Measurements from ENCODE around the gene UMAD1. TPM values are rescaled to one million over a fixed set of nuclear protein-coding genes. Genes with fewer than 3 reads are reported as not detected.

The UMAD1 gene
- total and polyA plus RNA-seq, 2 of the 13 experiments (the other 11 are each of a cell fraction or from before 2014, with no cell fraction given): 16.8 to 17.6 TPM

- TF ChIP-seq FOXP4 (CRISPR knock-in tag; IDR thresholded peaks at IDR 0.05) (no peak), TAF15 (IDR thresholded peaks at IDR 0.05; ENCODE audit: low read depth, low read length, poor library complexity, severe bottlenecking) (no peak), ARID5B (CRISPR knock-in tag; IDR thresholded peaks at IDR 0.05) (peak; percentile 35; the same call in 1 of the 2 replicates), ZXDC (CRISPR knock-in tag; IDR thresholded peaks at IDR 0.05) (no peak), MAFF (IDR thresholded peaks at IDR 0.05; ENCODE audit: low read depth, low read length) (peak; percentile 58), ZNF343 (CRISPR knock-in tag; IDR thresholded peaks at IDR 0.05) (no peak), KDM2A (CRISPR knock-in tag; IDR thresholded peaks at IDR 0.05; ENCODE audit: borderline replicate concordance, low read depth) (no peak), ZEB1 (IDR thresholded peaks at IDR 0.05; ENCODE audit: insufficient replicate concordance, low read depth) (no peak), IRF9 (CRISPR knock-in tag; IDR thresholded peaks at IDR 0.05; ENCODE audit: borderline replicate concordance) (no peak), ZNF207 (IDR thresholded peaks at IDR 0.05; ENCODE audit: borderline replicate concordance) (no peak), BCL6 (CRISPR knock-in tag; IDR thresholded peaks at IDR 0.05) (peak; percentile 71), NR2F2 (IDR thresholded peaks at IDR 0.05; ENCODE audit: borderline replicate concordance, low read depth) (peak; percentile 54; the same call in 1 of the 2 replicates), EED (CRISPR knock-in tag; IDR thresholded peaks at IDR 0.05) (no peak), THRA (CRISPR knock-in tag; IDR thresholded peaks at IDR 0.05; ENCODE audit: borderline replicate concordance) (no peak), HOXA9 (CRISPR knock-in tag; IDR thresholded peaks at IDR 0.05; ENCODE audit: borderline replicate concordance) (no peak), MEF2D (CRISPR knock-in tag; IDR thresholded peaks at IDR 0.05) (peak; percentile 42; the same call in 1 of the 2 replicates), CREBL2 (CRISPR knock-in tag; IDR thresholded peaks at IDR 0.05; ENCODE audit: borderline replicate concordance) (no peak)
These were observed 98.9 kb downstream of the UMAD1 start (continued) for GRCh38 chr7:7739204-7740036.
